ENCODE results near the gene TUSC7. TPM values are rescaled to one million over a fixed set of nuclear protein-coding genes. Genes with fewer than 3 reads are reported as not detected.

The TUSC7 gene
- total RNA-seq = not detected in 2 replicates

DNA sequence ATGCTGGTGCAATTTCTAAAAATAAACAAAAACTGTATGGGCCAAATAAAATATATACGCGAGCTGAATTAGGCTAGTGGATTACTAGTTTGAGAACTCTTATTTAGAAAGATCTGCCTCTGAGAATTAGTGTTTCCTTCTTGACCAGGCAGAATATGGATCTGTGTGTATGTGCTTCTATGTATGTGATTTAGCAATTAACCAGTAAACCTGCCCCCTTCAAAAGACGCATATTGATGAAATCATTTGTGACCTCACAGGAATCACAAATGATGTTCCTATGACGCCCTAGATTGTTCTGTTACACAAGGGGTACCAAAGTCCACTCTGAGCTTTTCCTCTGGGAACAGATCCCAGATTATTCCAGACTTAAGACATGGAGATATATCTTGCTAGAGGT lies at the start of gene TUSC7:
Gene TUSC7, plus strand, starts transcription at position 301 of the 400 bp plus-strand sequence.

Measured in mammary microvascular endothelial cell (primary cell).